Effector CD8-positive, alpha-beta T cell (primary cell): ENCODE measurements around the gene PTCD1.
"Not testable (repeated sequence)": the region's sequence is repeated elsewhere in the genome, so short reads cannot be mapped to it uniquely, and the experiment has no call there.

Experiments
- DNase-seq: peaks from one replicate; lab custom pipeline; 2025; lab: John Stamatoyannopoulos, UW

PTCD1 gene

GRCh38 chr7:99387912-99388311 lies 50.7 kb downstream of the PTCD1 start:
- DNase-seq: no peak

- DNase-seq: not testable (repeated sequence)
Observed at GRCh38 chr7:99387239-99387635, 51.4 kb downstream of the PTCD1 start.

GRCh38 chr7:99386584-99387238 lies 51.9 kb downstream of the PTCD1 start:
- DNase-seq: peak; percentile 20

- no peak for DNase-seq
Observed at GRCh38 chr7:99385564-99385963, 53.0 kb downstream of the PTCD1 start.

GRCh38 chr7:99384523-99384922 lies 54.1 kb downstream of the PTCD1 start:
- no peak for DNase-seq

- DNase-seq: no peak
Observed at GRCh38 chr7:99383791-99384370, 54.7 kb downstream of the PTCD1 start.

GRCh38 chr7:99383203-99383602 lies 55.4 kb downstream of the PTCD1 start:
- DNase-seq: no peak

- no peak for DNase-seq
Observed at GRCh38 chr7:99381664-99382075, 56.9 kb downstream of the PTCD1 start.

GRCh38 chr7:99380823-99381663 lies 57.6 kb downstream of the PTCD1 start:
- peak; percentile 86 for DNase-seq

GRCh38 chr7:99380032-99380822 lies 58.4 kb downstream of the PTCD1 start:
- DNase-seq: no peak

- DNase-seq: not testable (repeated sequence)
Observed at GRCh38 chr7:99379693-99380031, 58.9 kb downstream of the PTCD1 start.

GRCh38 chr7:99379043-99379577 lies 59.5 kb downstream of the PTCD1 start:
- peak; percentile 42 for DNase-seq

GRCh38 chr7:99375070-99375807 lies 63.4 kb downstream of the PTCD1 start:
- DNase-seq: peak; percentile 51

- peak; percentile 75 for DNase-seq
Observed at GRCh38 chr7:99374111-99375064, 64.2 kb downstream of the PTCD1 start, which contains the start of gene ARPC1B. ARPC1B (plus strand) TSS chr7:99374730; CDS start chr7:99385715, 10,985 bp downstream.

GRCh38 chr7:99373091-99374066 lies 65.2 kb downstream of the PTCD1 start:
- no peak for DNase-seq

- DNase-seq: peak; percentile 22
Observed at GRCh38 chr7:99372275-99373090, 66.1 kb downstream of the PTCD1 start.

GRCh38 chr7:99371376-99371920 lies 67.2 kb downstream of the PTCD1 start:
- DNase-seq: no peak
